ENCODE measurements around the gene WDR7.

Gene WDR7

GRCh38 chr18:56812674-56813073 is 161.5 kb downstream of the WDR7 start:
- DNase-seq = no peak

- DNase-seq = no peak
Measured at GRCh38 chr18:56815926-56816325, 164.8 kb downstream of the WDR7 start.

- no peak for DNase-seq
Measured at GRCh38 chr18:56823986-56824565, 172.9 kb downstream of the WDR7 start.

GRCh38 chr18:56825321-56825720 is 174.2 kb downstream of the WDR7 start:
- no peak for DNase-seq

- DNase-seq = no peak
Measured at GRCh38 chr18:56825878-56826277, 174.7 kb downstream of the WDR7 start.

GRCh38 chr18:56831988-56832387 is 180.8 kb downstream of the WDR7 start:
- DNase-seq = no peak

- no peak for DNase-seq
Measured at GRCh38 chr18:56835331-56835730, 184.2 kb downstream of the WDR7 start.

GRCh38 chr18:56836173-56836572 is 185.0 kb downstream of the WDR7 start:
- DNase-seq = no peak

- no peak for DNase-seq
Measured at GRCh38 chr18:56841836-56842235, 190.7 kb downstream of the WDR7 start.

GRCh38 chr18:56843241-56843640 is 192.1 kb downstream of the WDR7 start:
- DNase-seq = no peak

- no peak for DNase-seq
Measured at GRCh38 chr18:56844556-56844955, 193.4 kb downstream of the WDR7 start.

- no peak for DNase-seq
Measured at GRCh38 chr18:56851774-56852173, 200.6 kb downstream of the WDR7 start.

GRCh38 chr18:56853961-56854360 is 202.8 kb downstream of the WDR7 start:
- no peak for DNase-seq

- no peak for DNase-seq
Measured at GRCh38 chr18:56861244-56861643, 210.1 kb downstream of the WDR7 start.

GRCh38 chr18:56869189-56869777 is 218.1 kb downstream of the WDR7 start:
- DNase-seq = no peak

- DNase-seq = no peak
Measured at GRCh38 chr18:56870982-56871381, 219.8 kb downstream of the WDR7 start.

- no peak for DNase-seq
Measured at GRCh38 chr18:56872140-56872539, 221.0 kb downstream of the WDR7 start.

GRCh38 chr18:56873441-56874140 is 222.4 kb downstream of the WDR7 start:
- DNase-seq = no peak

GRCh38 chr18:56878711-56879110 is 227.6 kb downstream of the WDR7 start:
- DNase-seq = no peak

- no peak for DNase-seq
Measured at GRCh38 chr18:56884511-56884910, 233.4 kb downstream of the WDR7 start.

GRCh38 chr18:56888978-56889377 is 237.8 kb downstream of the WDR7 start:
- no peak for DNase-seq

GRCh38 chr18:56889621-56890020 is 238.5 kb downstream of the WDR7 start:
- DNase-seq = no peak

- DNase-seq = no peak
Measured at GRCh38 chr18:56890632-56891031, 239.5 kb downstream of the WDR7 start.

- no peak for DNase-seq
Measured at GRCh38 chr18:56891116-56891515, 240.0 kb downstream of the WDR7 start.

GRCh38 chr18:56891870-56892269 is 240.7 kb downstream of the WDR7 start:
- DNase-seq = no peak

Measured in activated CD4-positive, alpha-beta T cell treated with anti-CD3 and anti-CD28 coated beads, Interleukin-2, amount 50 U/mL, for 4 hours (primary cell).